ENCODE measurements around the gene PDE8B. TPM values are rescaled to one million over a fixed set of nuclear protein-coding genes. Genes with fewer than 3 reads are reported as not detected.

Gene PDE8B
- total and polyA plus RNA-seq, 9 donors: 2.0 to 4.9 (median 3.2) TPM

DNA sequence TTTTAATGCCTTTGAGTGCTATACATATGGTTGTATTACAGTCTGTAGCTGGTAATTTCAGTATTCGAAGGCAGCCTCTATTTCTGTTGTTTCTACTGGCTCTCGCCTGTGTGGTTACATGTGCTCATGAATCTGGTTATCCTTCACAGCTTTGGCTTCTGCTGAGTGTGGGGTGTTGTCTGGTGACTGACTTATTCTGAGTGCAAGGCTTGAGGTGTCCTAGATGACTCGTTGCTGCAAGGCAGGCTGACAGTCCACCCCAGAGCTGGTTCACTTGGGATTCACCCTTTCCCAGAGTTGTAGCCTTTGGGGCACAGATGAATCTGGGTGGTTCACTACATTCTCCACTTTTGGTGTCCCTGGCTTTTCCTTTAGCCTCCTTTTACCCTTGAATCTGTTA is 41.4 kb downstream of the PDE8B start:
- Histone ChIP-seq H3K9me3 (replicated peaks; ENCODE audit: control insufficient read depth, low read depth, low read length) (no peaks in the 10 kb centered on the region), H3K36me3 (ENCODE audit: control insufficient read depth, insufficient read depth, low read length) (no peaks in the 10 kb centered on the region), H3K27ac (ENCODE audit: low read length) (no peak overlapping the region), H3K4me1 (ENCODE audit: control insufficient read depth, insufficient read depth, low read length) (no peaks in the 10 kb centered on the region), H3K27me3 (ENCODE audit: control insufficient read depth, insufficient read depth, low read length) (no peaks in the 10 kb centered on the region), H3K4me3 (ENCODE audit: low read length) (no peak overlapping the region)
- 75% methylated on average over 2 of the region's 3 CpGs for WGBS (ENCODE audit: insufficient coverage)
- no peak for DNase-seq

DNA sequence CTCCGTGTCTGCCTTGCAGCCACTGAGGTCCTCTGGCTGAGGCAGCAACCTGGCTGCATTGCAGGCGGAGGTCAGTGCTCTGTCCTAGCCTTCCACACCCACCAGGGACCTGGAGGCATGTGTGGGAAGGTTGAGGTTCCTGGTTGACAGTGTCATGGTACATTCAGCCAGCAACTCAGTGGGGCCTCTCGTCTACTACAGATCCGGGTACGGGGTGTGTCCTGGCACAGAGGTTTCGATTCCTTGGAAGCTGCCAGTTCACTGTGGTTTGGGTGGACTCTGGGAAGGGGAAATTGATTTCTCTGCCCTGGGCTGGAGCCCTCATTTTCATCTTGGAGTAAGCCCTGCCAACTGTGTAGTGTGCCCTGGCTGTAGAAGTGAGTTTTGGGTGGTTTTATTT is 45.1 kb downstream of the PDE8B start:
- WGBS (ENCODE audit: insufficient coverage): 72% methylated on average over 4 of the region's 6 CpGs

DNA sequence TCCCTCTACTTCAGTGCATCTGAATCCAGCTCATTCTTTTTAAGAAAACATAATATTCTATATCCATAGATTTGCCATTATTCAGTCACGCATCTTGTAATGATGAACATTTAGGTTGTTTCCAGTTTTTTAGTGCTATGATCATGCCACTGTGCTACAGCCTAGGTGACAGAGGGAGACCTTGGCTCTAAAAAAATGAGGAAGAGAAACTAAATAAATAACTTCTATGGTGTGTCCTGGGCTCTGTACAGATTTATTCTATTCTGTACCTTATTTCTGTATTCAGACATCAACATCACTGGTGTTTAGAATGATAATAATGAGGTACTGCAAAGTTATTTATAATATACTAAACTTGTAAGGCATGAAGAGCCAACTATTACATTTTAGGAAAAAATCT is 45.9 kb downstream of the PDE8B start:
- no CpG with 5 or more reads among the region's 1 CpG for WGBS (ENCODE audit: insufficient coverage)
- no peaks in the 10 kb centered on the region for H3K36me3 ChIP-seq (ENCODE audit: control insufficient read depth, insufficient read depth, low read length)
- no peak overlapping the region for H3K4me3 ChIP-seq (ENCODE audit: low read length)
- DNase-seq: no peak
- H3K27me3 ChIP-seq (ENCODE audit: control insufficient read depth, insufficient read depth, low read length): peaks cover 3% of the 10 kb centered on the region
- H3K9me3 ChIP-seq (replicated peaks; ENCODE audit: control insufficient read depth, low read depth, low read length): no peaks in the 10 kb centered on the region
- no peaks in the 10 kb centered on the region for H3K4me1 ChIP-seq (ENCODE audit: control insufficient read depth, insufficient read depth, low read length)
- H3K27ac ChIP-seq (ENCODE audit: low read length): no peak overlapping the region

More for the DNA sequence above, 45.1 kb downstream of the PDE8B start:
- H3K4me3 ChIP-seq (ENCODE audit: low read length): no peak overlapping the region
- H3K36me3 ChIP-seq (ENCODE audit: control insufficient read depth, insufficient read depth, low read length): no peaks in the 10 kb centered on the region
- H3K27ac ChIP-seq (ENCODE audit: low read length): no peak overlapping the region
- no peaks in the 10 kb centered on the region for H3K9me3 ChIP-seq (replicated peaks; ENCODE audit: control insufficient read depth, low read depth, low read length)
- no peak for DNase-seq
- peaks cover 3% of the 10 kb centered on the region for H3K27me3 ChIP-seq (ENCODE audit: control insufficient read depth, insufficient read depth, low read length)
- no peaks in the 10 kb centered on the region for H3K4me1 ChIP-seq (ENCODE audit: control insufficient read depth, insufficient read depth, low read length)

DNA sequence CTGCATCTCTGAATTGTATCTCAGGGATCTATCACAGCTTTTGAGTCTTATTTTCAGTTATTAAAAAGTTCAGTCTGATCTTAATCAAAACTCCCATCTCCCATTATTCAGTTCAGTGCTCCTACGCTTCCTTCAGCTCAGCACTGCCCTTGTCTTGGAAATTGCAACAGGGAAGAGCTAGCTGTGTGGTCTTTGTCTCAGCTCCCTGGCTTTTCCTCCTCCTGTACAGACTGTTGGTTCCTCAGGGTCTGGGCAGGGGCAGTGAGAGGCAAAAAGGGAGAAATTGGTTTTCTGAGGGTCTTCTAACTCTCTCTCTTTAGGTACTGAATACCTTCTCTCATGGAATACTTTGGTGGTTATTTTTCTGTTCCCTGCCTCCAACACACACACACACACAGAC is 48.2 kb downstream of the PDE8B start:
- Histone ChIP-seq H3K4me3 (ENCODE audit: low read length) (no peak overlapping the region), H3K36me3 (ENCODE audit: control insufficient read depth, insufficient read depth, low read length) (no peaks in the 10 kb centered on the region), H3K27me3 (ENCODE audit: control insufficient read depth, insufficient read depth, low read length) (peaks cover 3% of the 10 kb centered on the region), H3K4me1 (ENCODE audit: control insufficient read depth, insufficient read depth, low read length) (no peaks in the 10 kb centered on the region), H3K9me3 (replicated peaks; ENCODE audit: control insufficient read depth, low read depth, low read length) (no peaks in the 10 kb centered on the region), H3K27ac (ENCODE audit: low read length) (no peak overlapping the region)
- whole genome bisulfite sequencing (ENCODE audit: insufficient coverage): no CpG with 5 or more reads among the region's 1 CpG
- DNase-seq: no peak

DNA sequence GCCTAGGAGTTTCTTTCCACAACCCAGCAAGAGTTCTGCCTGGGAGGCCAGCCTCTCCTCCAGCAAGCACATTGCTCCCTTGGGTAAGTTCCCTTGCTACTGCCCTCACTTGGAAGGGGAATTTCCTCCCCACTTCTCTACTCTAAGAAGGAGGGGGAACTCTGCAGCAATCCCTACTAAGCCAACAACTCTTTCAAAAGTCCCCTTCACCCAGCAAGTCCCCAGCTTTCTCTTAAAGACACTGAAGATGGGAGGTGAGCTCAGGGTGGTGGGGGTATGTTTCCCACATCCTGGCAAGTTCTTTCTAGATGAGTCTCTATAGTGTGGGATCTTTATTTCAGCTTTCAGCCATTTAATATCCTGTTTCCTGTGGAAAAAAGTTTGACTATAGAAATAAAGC is 49.0 kb downstream of the PDE8B start:
- Histone ChIP-seq H3K27ac (ENCODE audit: low read length) (no peak overlapping the region), H3K9me3 (replicated peaks; ENCODE audit: control insufficient read depth, low read depth, low read length) (no peaks in the 10 kb centered on the region), H3K4me1 (ENCODE audit: control insufficient read depth, insufficient read depth, low read length) (no peaks in the 10 kb centered on the region), H3K4me3 (ENCODE audit: low read length) (no peak overlapping the region), H3K36me3 (ENCODE audit: control insufficient read depth, insufficient read depth, low read length) (no peaks in the 10 kb centered on the region), H3K27me3 (ENCODE audit: control insufficient read depth, insufficient read depth, low read length) (peaks cover 3% of the 10 kb centered on the region)
- DNase-seq: no peak

DNA sequence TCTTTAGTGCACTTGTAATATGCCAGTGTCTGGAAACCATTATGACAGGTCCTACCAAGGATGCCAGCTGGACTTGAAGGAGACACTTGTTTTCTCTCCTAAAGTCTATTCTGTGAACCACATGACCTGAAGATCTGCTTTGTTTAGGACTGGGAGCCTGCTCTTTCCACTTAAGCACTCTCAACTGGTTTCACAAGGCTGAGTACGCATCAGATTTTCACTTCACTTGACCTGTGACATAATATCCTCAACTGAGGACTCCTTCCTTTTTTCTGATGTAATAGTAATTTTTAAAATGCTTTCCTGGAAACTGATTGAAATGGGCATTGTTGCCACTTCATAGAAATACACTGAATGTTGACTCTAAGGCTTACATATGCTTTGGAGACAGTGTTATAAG is 52.2 kb downstream of the PDE8B start:
- Histone ChIP-seq H3K36me3 (ENCODE audit: control insufficient read depth, insufficient read depth, low read length) (no peaks in the 10 kb centered on the region), H3K9me3 (replicated peaks; ENCODE audit: control insufficient read depth, low read depth, low read length) (no peaks in the 10 kb centered on the region), H3K4me3 (ENCODE audit: low read length) (no peak overlapping the region), H3K27ac (ENCODE audit: low read length) (no peak overlapping the region), H3K27me3 (ENCODE audit: control insufficient read depth, insufficient read depth, low read length) (peaks cover 3% of the 10 kb centered on the region), H3K4me1 (ENCODE audit: control insufficient read depth, insufficient read depth, low read length) (no peaks in the 10 kb centered on the region)
- no peak for DNase-seq
- no CpG with 5 or more reads among the region's 1 CpG for WGBS (ENCODE audit: insufficient coverage)

DNA sequence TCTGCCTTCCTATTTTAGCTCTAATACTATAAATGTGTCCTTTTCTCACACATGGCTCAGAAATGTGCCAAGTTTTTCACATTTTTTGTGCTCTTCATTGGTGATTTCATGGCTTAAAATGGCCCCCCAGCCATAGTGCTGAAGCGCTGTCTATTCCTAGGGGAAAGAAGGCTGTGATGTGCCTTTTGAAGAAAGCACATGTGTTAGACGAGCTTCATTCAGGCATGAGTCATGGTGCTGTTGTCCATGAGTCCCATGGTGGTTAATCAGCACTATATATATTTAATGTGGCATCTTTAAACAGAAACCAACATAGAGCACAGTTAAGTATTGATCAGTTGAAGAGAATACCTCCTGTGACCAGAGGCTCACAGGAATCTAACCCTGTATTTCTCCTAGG is 55.8 kb downstream of the PDE8B start:
- DNase-seq: no peak
- no CpG with 5 or more reads among the region's 2 CpGs for WGBS (ENCODE audit: insufficient coverage)
- no peaks in the 10 kb centered on the region for H3K36me3 ChIP-seq (ENCODE audit: control insufficient read depth, insufficient read depth, low read length)
- no peak overlapping the region for H3K27ac ChIP-seq (ENCODE audit: low read length)
- H3K9me3 ChIP-seq (replicated peaks; ENCODE audit: control insufficient read depth, low read depth, low read length): no peaks in the 10 kb centered on the region
- H3K4me1 ChIP-seq (ENCODE audit: control insufficient read depth, insufficient read depth, low read length): no peaks in the 10 kb centered on the region
- no peak overlapping the region for H3K4me3 ChIP-seq (ENCODE audit: low read length)
- H3K27me3 ChIP-seq (ENCODE audit: control insufficient read depth, insufficient read depth, low read length): no peaks in the 10 kb centered on the region

DNA sequence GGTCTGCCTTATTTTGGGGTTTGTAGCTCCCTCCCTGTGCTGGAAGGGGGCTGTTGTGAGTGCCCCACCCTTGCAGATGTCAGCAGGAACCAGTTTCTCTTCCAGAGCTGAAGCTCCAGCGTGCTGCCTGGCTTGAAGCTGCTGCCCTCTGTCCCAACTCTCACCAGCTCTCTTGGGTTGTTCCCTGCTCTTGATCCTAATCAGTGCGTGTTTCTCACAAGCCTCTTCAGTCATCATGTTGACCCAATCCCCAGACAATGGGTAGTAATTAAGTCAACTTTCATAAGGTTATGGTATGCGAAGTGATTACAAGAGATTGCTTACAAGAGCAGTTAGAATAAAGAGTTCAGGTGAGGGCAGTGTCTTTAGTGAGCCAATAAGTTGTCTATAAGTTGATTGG is 57.0 kb downstream of the PDE8B start:
- no peaks in the 10 kb centered on the region for H3K36me3 ChIP-seq (ENCODE audit: control insufficient read depth, insufficient read depth, low read length)
- H3K4me3 ChIP-seq (ENCODE audit: low read length): no peak overlapping the region
- H3K27ac ChIP-seq (ENCODE audit: low read length): no peak overlapping the region
- no peaks in the 10 kb centered on the region for H3K4me1 ChIP-seq (ENCODE audit: control insufficient read depth, insufficient read depth, low read length)
- DNase-seq: no peak
- no peaks in the 10 kb centered on the region for H3K27me3 ChIP-seq (ENCODE audit: control insufficient read depth, insufficient read depth, low read length)
- no peaks in the 10 kb centered on the region for H3K9me3 ChIP-seq (replicated peaks; ENCODE audit: control insufficient read depth, low read depth, low read length)
- no CpG with 5 or more reads among the region's 3 CpGs for WGBS (ENCODE audit: insufficient coverage)

DNA sequence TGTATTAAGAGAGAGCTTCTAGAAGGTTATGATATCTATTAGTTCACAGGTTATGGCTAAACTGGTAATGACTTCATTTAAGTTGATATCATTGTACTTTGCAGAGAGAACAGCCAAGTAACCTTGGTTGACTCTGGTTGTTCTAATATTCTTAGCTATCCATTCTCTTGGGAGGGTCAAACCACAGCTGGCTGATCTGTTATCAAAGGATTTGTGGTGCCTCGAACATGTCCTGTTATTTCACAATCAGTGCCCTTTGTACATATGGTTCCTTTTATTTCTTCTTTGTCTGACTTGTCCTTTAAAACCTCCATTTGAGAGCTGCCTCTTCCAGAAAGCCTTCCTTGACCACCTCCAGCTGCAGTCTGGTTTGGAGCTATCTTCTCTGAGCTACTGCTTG is 61.7 kb downstream of the PDE8B start:
- Histone ChIP-seq H3K27me3 (ENCODE audit: control insufficient read depth, insufficient read depth, low read length) (no peaks in the 10 kb centered on the region), H3K9me3 (replicated peaks; ENCODE audit: control insufficient read depth, low read depth, low read length) (no peaks in the 10 kb centered on the region), H3K4me3 (ENCODE audit: low read length) (no peak overlapping the region), H3K27ac (ENCODE audit: low read length) (no peak overlapping the region), H3K4me1 (ENCODE audit: control insufficient read depth, insufficient read depth, low read length) (no peaks in the 10 kb centered on the region), H3K36me3 (ENCODE audit: control insufficient read depth, insufficient read depth, low read length) (no peaks in the 10 kb centered on the region)
- no peak for DNase-seq
- WGBS (ENCODE audit: insufficient coverage): 67% methylated on average over 1 of the region's 1 CpG

DNA sequence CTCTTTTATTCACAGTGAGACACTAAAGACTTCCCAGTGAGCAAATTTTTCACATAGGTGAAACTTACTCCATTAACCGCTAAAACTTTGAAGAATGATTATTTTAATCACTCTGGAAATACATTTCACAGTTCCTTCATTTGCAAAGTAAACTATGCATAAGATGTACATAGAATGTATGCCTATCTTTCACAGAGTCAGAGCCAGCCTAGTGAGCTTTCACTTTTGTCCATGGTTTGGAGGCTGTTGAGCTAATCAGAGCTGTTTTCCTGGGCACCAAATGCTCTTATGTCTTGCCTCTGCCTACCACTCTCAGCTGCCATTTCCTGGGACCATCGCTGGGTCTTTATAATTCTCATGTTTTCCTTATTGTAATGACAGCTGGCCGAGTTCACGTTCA is 67.3 kb downstream of the PDE8B start:
- 86% methylated on average over 1 of the region's 4 CpGs for WGBS (ENCODE audit: insufficient coverage)

DNA sequence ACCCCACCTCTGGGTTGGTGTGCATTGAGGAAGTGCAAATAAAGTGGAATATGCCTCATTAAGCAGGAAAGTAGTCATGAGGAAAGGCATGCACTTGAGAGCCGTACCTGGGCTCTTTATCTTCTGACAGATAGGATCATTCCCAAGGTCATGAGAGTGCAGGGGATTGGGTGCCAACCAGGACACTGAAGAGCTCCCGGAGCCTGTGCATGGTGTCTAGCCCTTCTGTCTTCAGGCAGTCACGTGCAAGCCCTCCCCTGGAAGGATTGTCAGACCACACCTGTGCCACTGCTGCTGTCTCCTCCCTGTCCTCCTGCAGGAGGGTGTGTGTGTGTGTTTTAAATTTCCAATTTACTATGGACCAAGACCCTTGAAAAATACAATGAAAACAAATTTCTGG is 69.6 kb downstream of the PDE8B start:
- Histone ChIP-seq H3K4me1 (ENCODE audit: control insufficient read depth, insufficient read depth, low read length) (no peaks in the 10 kb centered on the region), H3K4me3 (ENCODE audit: low read length) (no peak overlapping the region), H3K9me3 (replicated peaks; ENCODE audit: control insufficient read depth, low read depth, low read length) (no peaks in the 10 kb centered on the region), H3K27ac (ENCODE audit: low read length) (no peak overlapping the region), H3K36me3 (ENCODE audit: control insufficient read depth, insufficient read depth, low read length) (no peaks in the 10 kb centered on the region), H3K27me3 (ENCODE audit: control insufficient read depth, insufficient read depth, low read length) (no peaks in the 10 kb centered on the region)
- no peak for DNase-seq
- WGBS (ENCODE audit: insufficient coverage): 88% methylated on average over 2 of the region's 3 CpGs

More for the DNA sequence above, 67.3 kb downstream of the PDE8B start:
- no peaks in the 10 kb centered on the region for H3K27me3 ChIP-seq (ENCODE audit: control insufficient read depth, insufficient read depth, low read length)
- no peaks in the 10 kb centered on the region for H3K4me1 ChIP-seq (ENCODE audit: control insufficient read depth, insufficient read depth, low read length)
- H3K27ac ChIP-seq (ENCODE audit: low read length): no peak overlapping the region
- DNase-seq: no peak
- H3K9me3 ChIP-seq (replicated peaks; ENCODE audit: control insufficient read depth, low read depth, low read length): no peaks in the 10 kb centered on the region
- H3K4me3 ChIP-seq (ENCODE audit: low read length): no peak overlapping the region
- H3K36me3 ChIP-seq (ENCODE audit: control insufficient read depth, insufficient read depth, low read length): no peaks in the 10 kb centered on the region
